Panc1 (cell line): Measurements from ENCODE around the gene CAST.

ENCODE experiments used
- POLR2AphosphoS5 ChIP-seq: IDR thresholded peaks from 2 replicates; pipeline ENCODE4 v1.6.1; 2012; ENCODE audit warnings: mild to moderate bottlenecking, low read depth, low read length, moderate library complexity
- SIN3A ChIP-seq: IDR thresholded peaks from 2 replicates; pipeline ENCODE4 v1.6.1; 2012; ENCODE audit warnings: low read depth, mild to moderate bottlenecking, low read length, moderate library complexity, borderline replicate concordance; ENCODE audit not compliant: insufficient read depth
- TCF7L2 ChIP-seq: IDR thresholded peaks from 2 replicates; pipeline ENCODE4 v1.6.1; 2011; ENCODE audit warnings: mild to moderate bottlenecking, low read depth, low read length, inconsistent platforms
- TF ChIP-seq, protein P1 (sequence below), 2 experiments: IDR thresholded peaks; 2 replicates each; pipeline ENCODE4 v1.6.1; 2011 to 2012; ENCODE audit warnings: low read depth in 2 of 2, control low read depth in 1 of 2, low read length in 1 of 2, mild to moderate bottlenecking in 1 of 2, moderate library complexity in 1 of 2; ENCODE audit not compliant: insufficient read depth in 1 of 2
- TF ChIP-seq, protein P2 (sequence below): fragments of 450-650 bp; IDR thresholded peaks from 2 replicates; pipeline ENCODE4 v1.5.1; 2017; ENCODE audit warnings: mild to moderate bottlenecking

DNA sequence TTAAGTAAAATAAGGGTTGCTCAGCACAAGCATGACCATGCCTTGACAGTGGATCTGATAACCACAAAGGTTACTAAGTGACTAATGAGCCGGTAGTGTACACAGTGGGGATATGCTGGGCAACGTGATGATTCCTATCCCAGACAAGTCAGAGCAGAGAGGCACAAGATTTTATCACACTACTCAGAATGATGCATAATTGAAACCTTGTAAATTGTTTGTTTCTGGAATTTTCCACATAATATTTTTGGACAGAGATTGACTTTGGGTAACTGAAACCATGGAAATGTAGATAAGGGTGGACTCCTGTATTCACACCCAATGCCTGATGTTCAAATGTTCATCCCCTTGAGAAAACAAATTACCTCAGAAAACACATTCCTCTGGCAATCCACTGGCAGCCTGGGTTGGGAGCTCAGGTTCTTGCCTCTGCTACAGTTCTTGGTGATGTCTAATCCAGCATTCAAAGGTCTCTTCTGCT lies 161.8 kb downstream of the CAST start:
- TF ChIP-seq, protein P1, sequence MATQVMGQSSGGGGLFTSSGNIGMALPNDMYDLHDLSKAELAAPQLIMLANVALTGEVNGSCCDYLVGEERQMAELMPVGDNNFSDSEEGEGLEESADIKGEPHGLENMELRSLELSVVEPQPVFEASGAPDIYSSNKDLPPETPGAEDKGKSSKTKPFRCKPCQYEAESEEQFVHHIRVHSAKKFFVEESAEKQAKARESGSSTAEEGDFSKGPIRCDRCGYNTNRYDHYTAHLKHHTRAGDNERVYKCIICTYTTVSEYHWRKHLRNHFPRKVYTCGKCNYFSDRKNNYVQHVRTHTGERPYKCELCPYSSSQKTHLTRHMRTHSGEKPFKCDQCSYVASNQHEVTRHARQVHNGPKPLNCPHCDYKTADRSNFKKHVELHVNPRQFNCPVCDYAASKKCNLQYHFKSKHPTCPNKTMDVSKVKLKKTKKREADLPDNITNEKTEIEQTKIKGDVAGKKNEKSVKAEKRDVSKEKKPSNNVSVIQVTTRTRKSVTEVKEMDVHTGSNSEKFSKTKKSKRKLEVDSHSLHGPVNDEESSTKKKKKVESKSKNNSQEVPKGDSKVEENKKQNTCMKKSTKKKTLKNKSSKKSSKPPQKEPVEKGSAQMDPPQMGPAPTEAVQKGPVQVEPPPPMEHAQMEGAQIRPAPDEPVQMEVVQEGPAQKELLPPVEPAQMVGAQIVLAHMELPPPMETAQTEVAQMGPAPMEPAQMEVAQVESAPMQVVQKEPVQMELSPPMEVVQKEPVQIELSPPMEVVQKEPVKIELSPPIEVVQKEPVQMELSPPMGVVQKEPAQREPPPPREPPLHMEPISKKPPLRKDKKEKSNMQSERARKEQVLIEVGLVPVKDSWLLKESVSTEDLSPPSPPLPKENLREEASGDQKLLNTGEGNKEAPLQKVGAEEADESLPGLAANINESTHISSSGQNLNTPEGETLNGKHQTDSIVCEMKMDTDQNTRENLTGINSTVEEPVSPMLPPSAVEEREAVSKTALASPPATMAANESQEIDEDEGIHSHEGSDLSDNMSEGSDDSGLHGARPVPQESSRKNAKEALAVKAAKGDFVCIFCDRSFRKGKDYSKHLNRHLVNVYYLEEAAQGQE (IDR thresholded peaks at IDR 0.05; ENCODE audit: insufficient read depth in 1 of 2, low read depth in 2 of 2, low read length in 1 of 2), result no peak
- TF ChIP-seq, protein P2, sequence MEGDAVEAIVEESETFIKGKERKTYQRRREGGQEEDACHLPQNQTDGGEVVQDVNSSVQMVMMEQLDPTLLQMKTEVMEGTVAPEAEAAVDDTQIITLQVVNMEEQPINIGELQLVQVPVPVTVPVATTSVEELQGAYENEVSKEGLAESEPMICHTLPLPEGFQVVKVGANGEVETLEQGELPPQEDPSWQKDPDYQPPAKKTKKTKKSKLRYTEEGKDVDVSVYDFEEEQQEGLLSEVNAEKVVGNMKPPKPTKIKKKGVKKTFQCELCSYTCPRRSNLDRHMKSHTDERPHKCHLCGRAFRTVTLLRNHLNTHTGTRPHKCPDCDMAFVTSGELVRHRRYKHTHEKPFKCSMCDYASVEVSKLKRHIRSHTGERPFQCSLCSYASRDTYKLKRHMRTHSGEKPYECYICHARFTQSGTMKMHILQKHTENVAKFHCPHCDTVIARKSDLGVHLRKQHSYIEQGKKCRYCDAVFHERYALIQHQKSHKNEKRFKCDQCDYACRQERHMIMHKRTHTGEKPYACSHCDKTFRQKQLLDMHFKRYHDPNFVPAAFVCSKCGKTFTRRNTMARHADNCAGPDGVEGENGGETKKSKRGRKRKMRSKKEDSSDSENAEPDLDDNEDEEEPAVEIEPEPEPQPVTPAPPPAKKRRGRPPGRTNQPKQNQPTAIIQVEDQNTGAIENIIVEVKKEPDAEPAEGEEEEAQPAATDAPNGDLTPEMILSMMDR, result no peak
- TF ChIP-seq SIN3A (no peak), POLR2AphosphoS5 (no peak), TCF7L2 (no peak)
